Activated naive CD8-positive, alpha-beta T cell treated with anti-CD3 and anti-CD28 coated beads, Interleukin-2, amount 10 ng/mL, durations not matched to agents 7 days and 5 days (primary cell): Measurements from ENCODE around the gene GH1. TPM values are rescaled to one million over a fixed set of nuclear protein-coding genes. Genes with fewer than 3 reads are reported as not detected.

Experiments used
- ATAC-seq: fragments of 150-1000 bp; cut with Tn5 transposase; one replicate; pipeline ENCODE4 v1.10.0; 2021; ENCODE audit warnings: low read depth, moderate library complexity
- POLR2A ChIA-PET: fragments of 350-600 bp; sonication (Branson Sonifier 250); formaldehyde crosslinking; loops from one replicate; lab custom pipeline; 2021; ENCODE audit warnings: antibody characterized with exemption; lab: Charles Lee
- DNase-seq: peaks from one replicate; pipeline ENCODE4 v3.0.0; 2021
- H3K27ac Mint-ChIP-seq: one replicate; pipeline ENCODE4 v1.8.0; 2022; ENCODE audit warnings: mild to moderate bottlenecking, mixed read lengths
- H3K27me3 Mint-ChIP-seq: one replicate; pipeline ENCODE4 v1.8.0; 2022; ENCODE audit warnings: mild to moderate bottlenecking, moderate library complexity, mixed read lengths
- H3K36me3 Mint-ChIP-seq: one replicate; pipeline ENCODE4 v1.8.0; 2021; ENCODE audit warnings: mild to moderate bottlenecking, mixed read lengths
- H3K4me1 Mint-ChIP-seq: one replicate; pipeline ENCODE4 v1.8.0; 2021; ENCODE audit warnings: mixed read lengths
- H3K4me3 Mint-ChIP-seq: one replicate; pipeline ENCODE4 v1.8.0; 2022; ENCODE audit warnings: mild to moderate bottlenecking, moderate library complexity, mixed read lengths
- H3K9me3 Mint-ChIP-seq: one replicate; pipeline ENCODE4 v1.8.0; 2021; ENCODE audit warnings: mixed read lengths
- total RNA-seq, 2 experiments: library from RNA; stranded (reverse); gene quantifications; one replicate each; pipeline ENCODE4 v1.2.3, GENCODE V29; 2021

The GH1 gene
- total RNA-seq, 2 experiments from 2014 or later = not detected

- DNase-seq (no peak), ATAC-seq (no peak)
- Mint-ChIP-seq H3K27ac (no peak overlapping the region), H3K36me3 (no peaks in the 10 kb centered on the region), H3K4me1 (no peaks in the 10 kb centered on the region), H3K9me3 (no peaks in the 10 kb centered on the region), H3K4me3 (no peak overlapping the region), H3K27me3 (peaks cover 26% of the 10 kb centered on the region)
- POLR2A ChIA-PET = no interaction called here
Observed at GRCh38 chr17:63940584-63940983, 21.9 kb upstream of the GH1 start.

- DNase-seq = no peak
- POLR2A ChIA-PET = no interaction called here
- ATAC-seq = no peak
- Mint-ChIP-seq H3K27ac (no peak overlapping the region), H3K4me3 (no peak overlapping the region), H3K27me3 (peaks cover 29% of the 10 kb centered on the region), H3K9me3 (no peaks in the 10 kb centered on the region), H3K36me3 (no peaks in the 10 kb centered on the region), H3K4me1 (no peaks in the 10 kb centered on the region)
Observed at GRCh38 chr17:63939884-63940283, 21.2 kb upstream of the GH1 start.

- DNase-seq = no peak
- no peak for ATAC-seq
- POLR2A ChIA-PET = no interaction called here
- Mint-ChIP-seq H3K36me3 (no peaks in the 10 kb centered on the region), H3K27ac (no peak overlapping the region), H3K27me3 (peaks cover 28% of the 10 kb centered on the region), H3K4me1 (no peaks in the 10 kb centered on the region), H3K9me3 (no peaks in the 10 kb centered on the region), H3K4me3 (no peak overlapping the region)
Observed at GRCh38 chr17:63939401-63939800, 20.8 kb upstream of the GH1 start.

- H3K9me3 Mint-ChIP-seq = no peaks in the 10 kb centered on the region
- ATAC-seq = no peak
- POLR2A ChIA-PET = interaction anchor here (0.6 kb wide), 1 partner anchor 23 kb away, joined by 3 read pairs; no protein-coding TSS in a partner anchor
Observed at GRCh38 chr17:63937920-63938319, 19.3 kb upstream of the GH1 start.

GRCh38 chr17:63937319-63937718 lies 18.7 kb upstream of the GH1 start:
- Mint-ChIP-seq H3K27ac (no peak overlapping the region), H3K4me3 (no peak overlapping the region), H3K9me3 (no peaks in the 10 kb centered on the region), H3K4me1 (peaks cover 3% of the 10 kb centered on the region), H3K36me3 (no peaks in the 10 kb centered on the region), H3K27me3 (peaks cover 18% of the 10 kb centered on the region)
- DNase-seq (no peak), ATAC-seq (no peak)
- POLR2A ChIA-PET = interaction anchor here (0.6 kb wide), 1 partner anchor 84 kb away, joined by 3 read pairs; no protein-coding TSS in a partner anchor

More at GRCh38 chr17:63937920-63938319, 19.3 kb upstream of the GH1 start:
- H3K4me3 Mint-ChIP-seq = no peak overlapping the region
- DNase-seq = no peak
- no peaks in the 10 kb centered on the region for H3K4me1 Mint-ChIP-seq
- no peaks in the 10 kb centered on the region for H3K36me3 Mint-ChIP-seq
- H3K27ac Mint-ChIP-seq = no peak overlapping the region
- peaks cover 21% of the 10 kb centered on the region for H3K27me3 Mint-ChIP-seq

GRCh38 chr17:63934183-63935112 lies 15.8 kb upstream of the GH1 start:
- Mint-ChIP-seq H3K4me3 (no peak overlapping the region), H3K27ac (no peak overlapping the region), H3K36me3 (peaks cover 1% of the 10 kb centered on the region), H3K4me1 (peaks cover 16% of the 10 kb centered on the region), H3K9me3 (no peaks in the 10 kb centered on the region), H3K27me3 (peaks cover 8% of the 10 kb centered on the region)
- ATAC-seq = no peak
- no peak for DNase-seq
- POLR2A ChIA-PET = no interaction called here

- peaks cover 16% of the 10 kb centered on the region for H3K4me1 Mint-ChIP-seq
Observed at GRCh38 chr17:63933598-63933997, 15.0 kb upstream of the GH1 start.

GRCh38 chr17:63932721-63933120 lies 14.1 kb upstream of the GH1 start:
- Mint-ChIP-seq H3K27me3 (peaks cover 6% of the 10 kb centered on the region), H3K4me3 (peak overlapping the region; percentile 94), H3K9me3 (no peaks in the 10 kb centered on the region), H3K4me1 (peaks cover 16% of the 10 kb centered on the region), H3K36me3 (peaks cover 3% of the 10 kb centered on the region), H3K27ac (peak overlapping the region; percentile 21)
- DNase-seq (no peak), ATAC-seq (no peak)
- POLR2A ChIA-PET = interaction anchor here (1.1 to 2.7 kb wide), 4 partner anchors 14 to 213 kb away, joined by 4 to 17 read pairs (median 10); partner anchors contain the start of gene ICAM2

More at GRCh38 chr17:63933598-63933997, 15.0 kb upstream of the GH1 start:
- H3K36me3 Mint-ChIP-seq = peaks cover 3% of the 10 kb centered on the region
- no peak overlapping the region for H3K27ac Mint-ChIP-seq
- ATAC-seq (no peak), DNase-seq (no peak)
- no peaks in the 10 kb centered on the region for H3K9me3 Mint-ChIP-seq
- POLR2A ChIA-PET = no interaction called here
- peaks cover 6% of the 10 kb centered on the region for H3K27me3 Mint-ChIP-seq
- H3K4me3 Mint-ChIP-seq = no peak overlapping the region

GRCh38 chr17:63931981-63932561 lies 13.4 kb upstream of the GH1 start, which contains the start of gene CD79B:
TSS of gene CD79B (minus strand) at chr17:63932331. CDS start at chr17:63932261, 70 bp downstream.
- POLR2A ChIA-PET = interaction anchor here (0.9 to 2.7 kb wide), 6 partner anchors 14 to 214 kb away, joined by 3 to 17 read pairs (median 6); partner anchors contain the start of gene ICAM2
- H3K4me3 Mint-ChIP-seq = peak within 1 kb of the TSS; percentile 94
- no peaks in the 10 kb centered on the region for H3K9me3 Mint-ChIP-seq
- DNase-seq (peak; percentile 62), ATAC-seq (peak; percentile 69)
- peaks cover 16% of the 10 kb centered on the region for H3K4me1 Mint-ChIP-seq
- peaks cover 3% of the 10 kb centered on the region for H3K36me3 Mint-ChIP-seq
- H3K27me3 Mint-ChIP-seq = peaks cover 6% of the 10 kb centered on the region
- H3K27ac Mint-ChIP-seq = peak within 1 kb of the TSS; percentile 94

- ATAC-seq = peak; percentile 72
- Mint-ChIP-seq H3K27ac (peak overlapping the region; percentile 94), H3K9me3 (no peaks in the 10 kb centered on the region), H3K4me3 (peak overlapping the region; percentile 94), H3K27me3 (peaks cover 6% of the 10 kb centered on the region), H3K36me3 (peaks cover 3% of the 10 kb centered on the region), H3K4me1 (peaks cover 16% of the 10 kb centered on the region)
- DNase-seq = peak; percentile 76
- POLR2A ChIA-PET = interaction anchor here (0.5 to 2.7 kb wide), 5 partner anchors 15 to 215 kb away, joined by 4 to 17 read pairs (median 9); partner anchors contain the start of gene ICAM2
Observed at GRCh38 chr17:63930951-63931575, 12.4 kb upstream of the GH1 start.

GRCh38 chr17:63929860-63930766 lies 11.5 kb upstream of the GH1 start:
- Mint-ChIP-seq H3K27me3 (no peaks in the 10 kb centered on the region), H3K4me3 (no peak overlapping the region), H3K9me3 (no peaks in the 10 kb centered on the region), H3K4me1 (peaks cover 16% of the 10 kb centered on the region), H3K27ac (no peak overlapping the region), H3K36me3 (peaks cover 3% of the 10 kb centered on the region)
- POLR2A ChIA-PET = interaction anchor here (0.5 to 2.7 kb wide), 3 partner anchors 17 to 90 kb away, joined by 4 to 17 read pairs (median 5); partner anchors contain the start of gene ICAM2
- ATAC-seq (no peak), DNase-seq (no peak)
